ENCODE measurements around the gene HMX3.

The HMX3 gene

GRCh38 chr10:123180101-123181090, 44.6 kb downstream of the HMX3 start:
- no peak for DNase-seq (ENCODE audit: low read depth)
- TF ChIP-seq CTCF (IDR thresholded peaks at IDR 0.05; ENCODE audit: low read depth, low read length, missing control alignments), result no peak

DNA sequence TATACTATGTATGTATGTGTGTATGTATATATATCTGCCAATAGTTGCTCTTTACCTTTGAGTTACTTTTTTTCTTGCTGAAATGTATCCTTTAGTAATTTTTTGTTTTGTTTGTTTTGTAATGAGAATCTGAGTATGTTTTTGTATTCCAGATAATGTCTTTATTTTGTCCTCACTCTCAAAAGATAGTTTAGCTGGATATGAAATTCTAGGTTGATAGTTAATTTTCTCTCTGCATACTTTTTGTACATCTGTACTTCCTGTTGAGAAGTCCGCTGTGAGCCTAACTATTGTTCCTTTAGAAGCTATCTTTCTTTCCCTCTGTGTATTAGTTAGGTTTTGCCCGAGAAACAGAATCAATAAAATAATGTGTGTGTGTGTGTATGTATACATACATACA, 48.0 kb downstream of the HMX3 start:
- no peak for DNase-seq (ENCODE audit: low read depth)
- TF ChIP-seq CTCF (IDR thresholded peaks at IDR 0.05; ENCODE audit: low read depth, low read length, missing control alignments), result no peak
- H3K4me3 ChIP-seq (ENCODE audit: low read depth, low read length), result no peak overlapping the region

More at GRCh38 chr10:123180101-123181090, 44.6 kb downstream of the HMX3 start:
- no peak overlapping the region for H3K4me3 ChIP-seq (ENCODE audit: low read depth, low read length)

DNA sequence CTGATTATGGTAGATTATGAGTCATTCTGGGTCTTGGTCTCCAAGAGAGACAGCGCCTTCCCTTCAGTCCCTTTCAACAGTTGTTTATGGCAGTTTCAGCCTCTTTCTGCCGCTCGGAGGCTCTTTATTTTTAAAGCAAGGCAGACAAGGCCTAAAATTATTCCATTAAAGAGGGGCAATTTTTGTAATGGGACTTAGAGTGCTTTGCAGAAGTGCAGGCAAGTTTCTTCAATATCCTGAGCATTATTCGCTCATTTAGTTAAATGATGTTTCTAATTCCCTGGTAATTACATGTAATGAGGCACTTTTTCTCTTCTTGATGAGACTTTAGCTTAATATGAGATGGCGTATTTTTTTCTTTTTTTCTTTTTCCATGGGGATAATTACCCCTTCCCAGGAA, 52.0 kb downstream of the HMX3 start:
- no peak for DNase-seq (ENCODE audit: low read depth)
- no peak for TF ChIP-seq CTCF (IDR thresholded peaks at IDR 0.05; ENCODE audit: low read depth, low read length, missing control alignments)
- no peak overlapping the region for H3K4me3 ChIP-seq (ENCODE audit: low read depth, low read length)
